ENCODE data around the gene MYO3B.

DNA sequence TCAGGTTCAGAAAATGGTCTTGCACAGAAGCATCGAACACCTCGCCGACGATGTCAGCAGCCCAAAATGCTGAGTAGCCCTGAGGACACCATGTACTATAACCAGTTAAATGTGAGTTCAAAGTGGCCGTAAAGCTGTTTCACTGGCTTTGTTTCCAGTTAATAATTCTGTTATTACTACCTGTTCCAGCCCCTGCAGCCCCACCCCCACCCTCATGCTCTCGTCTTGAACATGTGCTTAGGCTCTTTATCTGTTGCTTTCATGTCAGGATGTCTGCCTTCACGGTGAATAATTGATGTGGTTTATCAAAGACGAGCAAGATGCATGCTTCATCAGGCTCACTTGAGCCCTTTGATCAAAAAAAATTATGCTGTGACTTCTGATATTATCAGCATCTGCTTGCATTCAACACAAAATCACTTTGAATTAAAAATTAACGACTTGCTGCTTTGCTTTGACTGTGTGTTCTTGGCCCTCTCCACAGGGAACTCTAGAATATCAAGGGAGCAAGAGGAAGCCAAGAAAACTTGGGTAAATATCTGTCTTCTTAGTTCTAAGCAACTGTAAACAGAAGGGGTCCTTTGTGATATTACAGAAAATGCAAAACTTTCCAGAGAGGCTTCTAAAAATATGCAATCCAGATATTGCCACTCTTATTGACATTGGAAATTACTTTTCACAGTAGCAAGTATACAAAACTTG lies 473.8 kb downstream of the MYO3B start:
- TF ChIP-seq EZH2 (IDR thresholded peaks at IDR 0.05; ENCODE audit: insufficient read depth, poor library complexity, severe bottlenecking) (no peak), EZH2phosphoT487 (IDR thresholded peaks at IDR 0.05; ENCODE audit: insufficient read depth, low read depth) (no peak)

Measured in GM23248 (cell line).